Right atrium auricular region (tissue), 2 donors: ENCODE measurements around the gene IRAK4. TPM values are rescaled to one million over a fixed set of nuclear protein-coding genes. Genes with fewer than 3 reads are reported as not detected.

Source experiments
- DNase-seq: peaks from one replicate; pipeline ENCODE4 v3.0.0-alpha.2; 2019; ENCODE audit warnings: low spot score
- H3K27ac ChIP-seq, 2 donors: fragments of 200-600 bp; sonication (generic); 1 replicate in 1 of 2; 2 replicates in 1 of 2; pipeline ENCODE4 v1.5.1; 2016 to 2019
- H3K27me3 ChIP-seq, 2 donors: fragments of 200-600 bp; sonication (generic); one replicate each; pipeline versions ENCODE4 v1.5.1 to v1.6.0; 2017 to 2019
- H3K36me3 ChIP-seq: fragments of 200-600 bp; sonication (generic); one replicate; pipeline ENCODE4 v1.5.1; 2016
- H3K4me1 ChIP-seq, 2 donors: fragments of 200-600 bp; sonication (generic); one replicate each; pipeline versions ENCODE4 v1.5.1 to v1.6.0; 2017 to 2019
- H3K4me3 ChIP-seq, 2 donors: fragments of 200-600 bp; sonication (generic); 1 replicate in 1 of 2; 2 replicates in 1 of 2; pipeline ENCODE4 v1.5.1; 2017 to 2019; ENCODE audit warnings: mild to moderate bottlenecking in 1 of 2, moderate library complexity in 1 of 2
- H3K9me3 ChIP-seq, 2 donors: fragments of 200-600 bp; sonication (generic); one replicate each; pipeline ENCODE4 v1.5.1; 2019
- CTCF ChIP-seq, 2 donors: fragments of 200-600 bp; sonication (generic); IDR thresholded peaks; one replicate each; pipeline ENCODE4 v1.5.1; 2019; ENCODE audit warnings: antibody characterized with exemption in 2 of 2
- total RNA-seq, 2 donors: library from RNA; depleted of rRNA; stranded (reverse); fragments of >200 nt; gene quantifications; one replicate each; pipeline ENCODE4 v1.1.0, GENCODE V29; 2016

IRAK4 gene
- total RNA-seq, 2 donors from 2014 or later, result 5.7 to 9.6 TPM

DNA sequence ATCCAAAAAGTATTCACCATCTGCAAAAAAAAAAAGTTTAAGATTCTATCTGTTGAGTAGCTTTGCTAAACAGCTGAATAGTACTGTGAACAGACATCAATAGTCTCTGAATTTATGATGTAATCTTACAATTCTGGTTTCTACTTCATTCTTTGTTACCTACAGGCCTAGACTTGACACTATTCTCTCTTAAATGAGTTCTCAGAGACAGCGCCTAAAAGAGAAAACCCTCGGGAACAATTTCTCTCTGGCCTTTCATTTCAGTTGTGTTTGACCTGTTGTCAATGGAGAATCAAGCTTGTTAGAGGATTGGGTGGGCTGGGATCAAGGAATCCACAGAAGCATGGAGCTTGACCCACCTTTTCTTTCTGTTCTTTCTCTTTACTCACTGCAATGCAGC lies 53.3 kb downstream of the IRAK4 start:
- Histone ChIP-seq H3K9me3 (no peaks in the 10 kb centered on the region), H3K27ac (no peak overlapping the region), H3K4me3 (no peak overlapping the region), H3K4me1 (peaks cover 0 to 1% of the 10 kb centered on the region in 2 donors), H3K36me3 (no peaks in the 10 kb centered on the region), H3K27me3 (no peaks in the 10 kb centered on the region)
- TF ChIP-seq CTCF (IDR thresholded peaks at IDR 0.05), result no peak
- no peak for DNase-seq

DNA sequence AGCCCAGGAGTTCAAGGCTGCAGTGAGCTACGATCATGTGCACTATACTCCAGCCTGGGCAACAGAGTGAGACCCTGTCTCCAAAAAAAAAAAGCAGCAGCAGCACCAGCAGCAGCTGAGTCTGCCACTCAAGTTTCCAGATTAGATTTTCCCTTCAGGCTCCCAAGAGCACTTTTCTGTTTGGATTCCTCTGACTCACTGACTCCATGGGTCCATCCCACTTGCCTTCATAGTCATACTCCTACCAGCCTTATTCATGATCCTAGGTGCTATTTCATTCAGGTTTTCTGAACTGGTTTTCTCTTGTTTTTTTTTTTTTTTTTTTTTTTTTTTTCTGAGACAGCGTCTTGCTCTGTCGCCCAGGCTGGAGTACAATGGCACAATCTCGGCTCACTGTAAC lies 54.2 kb downstream of the IRAK4 start:
- no peaks in the 10 kb centered on the region for H3K27me3 ChIP-seq
- H3K4me1 ChIP-seq, result no peaks in the 10 kb centered on the region
- no peak for DNase-seq
- no peak overlapping the region for H3K4me3 ChIP-seq
- H3K9me3 ChIP-seq, result no peaks in the 10 kb centered on the region
- H3K36me3 ChIP-seq, result no peaks in the 10 kb centered on the region
- H3K27ac ChIP-seq, result no peak overlapping the region
- TF ChIP-seq CTCF (IDR thresholded peaks at IDR 0.05), result no peak

DNA sequence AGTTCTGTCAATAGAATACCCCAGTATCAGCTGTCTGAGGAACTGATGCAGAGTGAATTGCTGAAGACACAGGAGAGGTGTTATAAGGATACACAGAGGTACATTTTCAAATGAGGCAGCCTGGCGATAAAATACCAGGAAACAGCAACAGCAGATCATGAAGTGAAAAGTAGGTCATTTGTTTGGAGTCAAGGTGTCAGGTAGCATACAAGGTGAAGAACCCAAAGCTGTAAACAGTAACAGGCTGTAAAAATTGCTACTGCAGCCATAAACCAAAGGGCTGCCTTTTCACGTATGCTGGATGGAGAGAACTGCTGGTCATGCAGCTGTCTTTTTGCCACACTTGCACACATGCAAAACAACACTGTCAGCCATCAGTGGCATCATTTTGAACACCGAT lies 56.7 kb downstream of the IRAK4 start:
- no peak for DNase-seq
- H3K9me3 ChIP-seq, result no peaks in the 10 kb centered on the region
- no peak for TF ChIP-seq CTCF (IDR thresholded peaks at IDR 0.05)
- H3K36me3 ChIP-seq, result no peaks in the 10 kb centered on the region
- no peaks in the 10 kb centered on the region for H3K27me3 ChIP-seq
- no peaks in the 10 kb centered on the region for H3K4me1 ChIP-seq
- H3K27ac ChIP-seq, result no peak overlapping the region
- no peak overlapping the region for H3K4me3 ChIP-seq

- TF ChIP-seq CTCF (IDR thresholded peaks at IDR 0.05), result no peak
- no peaks in the 10 kb centered on the region for H3K9me3 ChIP-seq
- no peak for DNase-seq
Measured at GRCh38 chr12:43816168-43816567, 57.4 kb downstream of the IRAK4 start.

GRCh38 chr12:43824207-43824775 lies 65.5 kb downstream of the IRAK4 start:
- no peaks in the 10 kb centered on the region for H3K9me3 ChIP-seq
- no peak for TF ChIP-seq CTCF (IDR thresholded peaks at IDR 0.05)
- no peaks in the 10 kb centered on the region for H3K27me3 ChIP-seq
- DNase-seq, result no peak
- H3K36me3 ChIP-seq, result no peaks in the 10 kb centered on the region
- no peaks in the 10 kb centered on the region for H3K4me1 ChIP-seq
- no peak overlapping the region for H3K4me3 ChIP-seq
- H3K27ac ChIP-seq, result no peak overlapping the region

More at GRCh38 chr12:43816168-43816567, 57.4 kb downstream of the IRAK4 start:
- Histone ChIP-seq H3K36me3 (no peaks in the 10 kb centered on the region), H3K27me3 (no peaks in the 10 kb centered on the region), H3K4me1 (no peaks in the 10 kb centered on the region), H3K4me3 (no peak overlapping the region), H3K27ac (no peak overlapping the region)

GRCh38 chr12:43826681-43827080 lies 67.9 kb downstream of the IRAK4 start:
- H3K27me3 ChIP-seq, result no peaks in the 10 kb centered on the region
- no peaks in the 10 kb centered on the region for H3K9me3 ChIP-seq
- no peaks in the 10 kb centered on the region for H3K4me1 ChIP-seq
- no peak overlapping the region for H3K4me3 ChIP-seq
- TF ChIP-seq CTCF (IDR thresholded peaks at IDR 0.05), result no peak
- DNase-seq, result no peak
- no peaks in the 10 kb centered on the region for H3K36me3 ChIP-seq
- no peak overlapping the region for H3K27ac ChIP-seq
